Measurements from ENCODE around the gene DCBLD2. TPM values are rescaled to one million over a fixed set of nuclear protein-coding genes. Genes with fewer than 3 reads are reported as not detected.

DCBLD2 gene
- total and polyA plus RNA-seq, 2 of the 13 experiments (the other 11 are each of a cell fraction or from before 2014, with no cell fraction given) = 43.8 to 56.9 TPM

- no peak for TF ChIP-seq NBN (conservative IDR thresholded peaks at IDR 0.05)
- no peak for TF ChIP-seq RFX3 (CRISPR knock-in tag; IDR thresholded peaks at IDR 0.05)
- no peak for TF ChIP-seq NFRKB (IDR thresholded peaks at IDR 0.05)
- peak; percentile 29 for TF ChIP-seq ZNF574 (CRISPR knock-in tag; IDR thresholded peaks at IDR 0.05)
- TF ChIP-seq ZNF678 (CRISPR knock-in tag; IDR thresholded peaks at IDR 0.05) = peak; percentile 57; the same call in 1 of the 2 replicates
- no peak for TF ChIP-seq ZNF33A (CRISPR knock-in tag; IDR thresholded peaks at IDR 0.05; ENCODE audit: borderline replicate concordance)
- TF ChIP-seq ZNF317 (CRISPR knock-in tag; IDR thresholded peaks at IDR 0.05) = no peak; the same call in 1 of the 2 replicates
- peak; percentile 61 for TF ChIP-seq HNRNPK (IDR thresholded peaks at IDR 0.05; ENCODE audit: low read depth, low read length, poor library complexity, severe bottlenecking)
- TF ChIP-seq ZNF414 (CRISPR knock-in tag; IDR thresholded peaks at IDR 0.05) = no peak
- no peak for TF ChIP-seq ZNF569 (CRISPR knock-in tag; IDR thresholded peaks at IDR 0.05; ENCODE audit: borderline replicate concordance)
- TF ChIP-seq BCL6 (CRISPR knock-in tag; IDR thresholded peaks at IDR 0.05) = no peak; the same call in 1 of the 2 replicates
- no peak for TF ChIP-seq SCMH1 (CRISPR knock-in tag; IDR thresholded peaks at IDR 0.05; ENCODE audit: borderline replicate concordance)
- no peak for TF ChIP-seq ATAD3A (CRISPR knock-in tag; IDR thresholded peaks at IDR 0.05)
- TF ChIP-seq POLR2A (IDR thresholded peaks at IDR 0.05; ENCODE audit: insufficient read depth in 1 of 2, low read depth in 2 of 2, low read length in 2 of 2) = peak; percentile 93
- no peak for TF ChIP-seq FOSL1 (CRISPR knock-in tag; IDR thresholded peaks at IDR 0.05; ENCODE audit: borderline replicate concordance)
- no peak for TF ChIP-seq CEBPB (IDR thresholded peaks at IDR 0.05; ENCODE audit: borderline replicate concordance, low read depth, low read length)
- TF ChIP-seq HMG20B (CRISPR knock-in tag; conservative IDR thresholded peaks at IDR 0.05) = 0 out of 2 replicates have a peak, but pooled peaks have one; percentile 11
- no peak for TF ChIP-seq HNRNPH1 (optimal IDR thresholded peaks at IDR 0.05; ENCODE audit: low read depth, low read length)
- TF ChIP-seq FOSL2 (CRISPR knock-in tag; IDR thresholded peaks at IDR 0.05) = peak; percentile 25; the same call in 1 of the 2 replicates
- TF ChIP-seq CHCHD3 (CRISPR knock-in tag; IDR thresholded peaks at IDR 0.05) = no peak
- TF ChIP-seq SRSF1 (optimal IDR thresholded peaks at IDR 0.05; ENCODE audit: low read depth, low read length) = no peak
- TF ChIP-seq UBTF (CRISPR knock-in tag; IDR thresholded peaks at IDR 0.05) = peak; percentile 87
- TF ChIP-seq ZNF777 (CRISPR knock-in tag; IDR thresholded peaks at IDR 0.05) = peak; percentile 79; the same call in 1 of the 2 replicates
- peak; percentile 53; the same call in 1 of the 2 replicates for TF ChIP-seq ZNF788 (CRISPR knock-in tag; IDR thresholded peaks at IDR 0.05; ENCODE audit: borderline replicate concordance)
Observed at GRCh38 chr3:98901392-98902350, at the start of gene DCBLD2 (continued).

All from HepG2 (cell line).